Neural cell (in vitro differentiated cells): ENCODE results near the gene CXCL14. TPM values are rescaled to one million over a fixed set of nuclear protein-coding genes. Genes with fewer than 3 reads are reported as not detected.

Source experiments
- H2AFZ ChIP-seq: fragments of 200-600, 300-800 bp; sonication (generic), shearing (Covaris generic); 2 replicates; pipeline ENCODE4 v1.6.0; 2014; ENCODE audit warnings: low read depth, mild to moderate bottlenecking, antibody characterized with exemption, low read length, moderate library complexity
- H3F3A ChIP-seq: fragments of 200-600 bp; shearing (Covaris generic); 2 replicates; pipeline ENCODE4 v1.6.1; 2016; ENCODE audit warnings: mild to moderate bottlenecking, moderate library complexity, mixed read lengths, antibody characterized with exemption, low read length; ENCODE audit not compliant: insufficient read depth, poor library complexity, severe bottlenecking
- H3K27ac ChIP-seq: fragments of 200-600, 300-800 bp; sonication (generic), shearing (Covaris generic); 2 replicates; pipeline ENCODE4 v1.5.1; 2014; ENCODE audit warnings: mild to moderate bottlenecking, low read length, moderate library complexity
- H3K27me3 ChIP-seq: fragments of 300-800, 200-600 bp; sonication (generic), shearing (Covaris generic); 2 replicates; pipeline ENCODE4 v1.6.0; 2014; ENCODE audit warnings: mild to moderate bottlenecking, low read depth, low read length, moderate library complexity; ENCODE audit not compliant: insufficient read depth
- H3K36me3 ChIP-seq: fragments of 300-800, 200-600 bp; sonication (generic), shearing (Covaris generic); 2 replicates; pipeline ENCODE4 v1.5.1; 2014; ENCODE audit warnings: mild to moderate bottlenecking, antibody characterized with exemption, low read length, moderate library complexity; ENCODE audit not compliant: insufficient read depth
- H3K4me2 ChIP-seq: fragments of 300-800, 200-600 bp; sonication (generic), shearing (Covaris generic); 2 replicates; pipeline ENCODE4 v1.6.0; 2014; ENCODE audit warnings: mild to moderate bottlenecking, low read length
- H3K4me3 ChIP-seq: fragments of 300-800, 200-600 bp; sonication (generic), shearing (Covaris generic); 2 replicates; pipeline ENCODE4 v1.5.1; 2014; ENCODE audit warnings: mild to moderate bottlenecking, low read length, moderate library complexity
- H3K79me2 ChIP-seq: fragments of 200-600 bp; shearing (Covaris generic); replicated peaks from 2 replicates; pipeline ENCODE4 v1.6.0; 2014; ENCODE audit warnings: mild to moderate bottlenecking, low read length, moderate library complexity; ENCODE audit not compliant: insufficient read depth
- H3K9ac ChIP-seq: fragments of 300-800, 200-600 bp; sonication (generic), shearing (Covaris generic); 2 replicates; pipeline ENCODE4 v1.6.1; 2016; ENCODE audit warnings: mild to moderate bottlenecking, low read length, mixed read lengths
- H3K9me2 ChIP-seq: fragments of 200-600 bp; shearing (Covaris generic); 2 replicates; pipeline ENCODE4 v1.6.1; 2016; ENCODE audit warnings: mild to moderate bottlenecking, low read length, mixed read lengths; ENCODE audit not compliant: insufficient read depth
- H3K9me3 ChIP-seq: fragments of 200-600, 300-800 bp; sonication (generic), shearing (Covaris generic); 2 replicates; pipeline ENCODE4 v1.6.1; 2016; ENCODE audit warnings: mild to moderate bottlenecking, mixed run types, low read length, moderate library complexity, mixed read lengths
- H4K20me1 ChIP-seq: fragments of 200-600 bp; shearing (Covaris generic); 2 replicates; pipeline ENCODE4 v1.6.1; 2016; ENCODE audit warnings: mild to moderate bottlenecking, mixed run types; ENCODE audit not compliant: insufficient read depth
- EP300 ChIP-seq: fragments of 450-650 bp; conservative IDR thresholded peaks from 2 replicates; pipeline ENCODE4 v1.6.1; 2014; ENCODE audit warnings: antibody characterized with exemption, mild to moderate bottlenecking, moderate library complexity; ENCODE audit not compliant: poor library complexity, severe bottlenecking
- EZH2 ChIP-seq: fragments of 200-600, 300-800 bp; shearing (Covaris generic), sonication (generic); IDR thresholded peaks from 2 replicates; pipeline ENCODE4 v1.6.1; 2014; ENCODE audit warnings: antibody characterized with exemption, low read length, borderline replicate concordance, mild to moderate bottlenecking; ENCODE audit not compliant: insufficient read depth, poor library complexity, severe bottlenecking
- MXI1 ChIP-seq: fragments of 450-650 bp; conservative IDR thresholded peaks from 2 replicates; pipeline ENCODE4 v1.6.1; 2014; ENCODE audit warnings: antibody characterized with exemption, mild to moderate bottlenecking; ENCODE audit not compliant: poor library complexity, severe bottlenecking
- POLR2AphosphoS5 ChIP-seq: IDR thresholded peaks from 2 replicates; pipeline ENCODE4 v1.6.1; 2012
- RAD21 ChIP-seq: fragments of 450-650 bp; conservative IDR thresholded peaks from 2 replicates; pipeline ENCODE4 v1.6.1; 2014; ENCODE audit warnings: antibody characterized with exemption, mild to moderate bottlenecking, moderate library complexity
- SMC3 ChIP-seq: fragments of 450-650 bp; conservative IDR thresholded peaks from 2 replicates; pipeline ENCODE4 v1.6.1; 2014; ENCODE audit warnings: antibody characterized with exemption, mild to moderate bottlenecking, moderate library complexity; ENCODE audit not compliant: poor library complexity
- TAF1 ChIP-seq: IDR thresholded peaks from 2 replicates; pipeline ENCODE4 v1.6.1; 2012; ENCODE audit warnings: low read depth
- polyA plus RNA-seq: library from polyadenylated mRNA; depleted of rRNA; stranded (reverse); fragments of >200 nt; gene quantifications from 2 replicates; pipeline ENCODE4 v1.2.3, GENCODE V29; 2014
- TF ChIP-seq, protein P1 (sequence below): fragments of 450-650 bp; IDR thresholded peaks from 2 replicates; pipeline ENCODE4 v1.5.1; 2014; ENCODE audit warnings: antibody characterized with exemption, mild to moderate bottlenecking, moderate library complexity; ENCODE audit not compliant: poor library complexity, severe bottlenecking
- TF ChIP-seq, protein P2 (sequence below): IDR thresholded peaks from 2 replicates; pipeline ENCODE4 v1.6.1; 2012; ENCODE audit warnings: borderline replicate concordance

The CXCL14 gene
- polyA plus RNA-seq, 1 donor from 2014 or later = not detected

DNA sequence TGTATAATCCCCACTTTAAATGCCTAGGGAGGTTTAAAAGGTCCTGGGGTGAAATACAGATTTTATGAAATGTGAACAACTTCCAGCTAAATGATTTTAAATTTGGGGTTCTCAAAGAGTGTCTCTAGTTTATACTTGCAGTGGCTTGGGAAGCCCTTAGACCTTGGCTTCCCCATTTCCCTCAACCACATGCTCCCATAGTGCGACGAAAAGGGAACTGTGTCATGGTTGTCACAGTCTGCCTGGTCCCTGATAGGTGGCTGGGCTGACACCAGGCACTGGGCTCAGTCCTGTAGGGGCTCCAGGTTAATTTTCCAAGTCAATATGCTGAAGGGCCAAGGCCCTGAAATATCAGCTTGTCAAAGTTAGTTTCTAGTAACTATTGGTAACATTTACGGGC, 10.4 kb upstream of the CXCL14 start:
- Histone ChIP-seq H3K27me3 (no peaks in the 10 kb centered on the region), H3K27ac (no peak overlapping the region), H3K9me3 (no peaks in the 10 kb centered on the region), H3K36me3 (no peaks in the 10 kb centered on the region), H3K9ac (no peak overlapping the region), H3F3A (no peaks in the 10 kb centered on the region), H3K9me2 (no peaks in the 10 kb centered on the region), H4K20me1 (no peaks in the 10 kb centered on the region), H2AFZ (no peak overlapping the region), H3K4me2 (no peak overlapping the region), H3K79me2 (no peaks in the 10 kb centered on the region), H3K4me3 (no peak overlapping the region)
- TF ChIP-seq RAD21 = no peak
- TF ChIP-seq SMC3 = no peak
- no peak for TF ChIP-seq MXI1
- no peak for TF ChIP-seq EP300
- TF ChIP-seq, protein P1, sequence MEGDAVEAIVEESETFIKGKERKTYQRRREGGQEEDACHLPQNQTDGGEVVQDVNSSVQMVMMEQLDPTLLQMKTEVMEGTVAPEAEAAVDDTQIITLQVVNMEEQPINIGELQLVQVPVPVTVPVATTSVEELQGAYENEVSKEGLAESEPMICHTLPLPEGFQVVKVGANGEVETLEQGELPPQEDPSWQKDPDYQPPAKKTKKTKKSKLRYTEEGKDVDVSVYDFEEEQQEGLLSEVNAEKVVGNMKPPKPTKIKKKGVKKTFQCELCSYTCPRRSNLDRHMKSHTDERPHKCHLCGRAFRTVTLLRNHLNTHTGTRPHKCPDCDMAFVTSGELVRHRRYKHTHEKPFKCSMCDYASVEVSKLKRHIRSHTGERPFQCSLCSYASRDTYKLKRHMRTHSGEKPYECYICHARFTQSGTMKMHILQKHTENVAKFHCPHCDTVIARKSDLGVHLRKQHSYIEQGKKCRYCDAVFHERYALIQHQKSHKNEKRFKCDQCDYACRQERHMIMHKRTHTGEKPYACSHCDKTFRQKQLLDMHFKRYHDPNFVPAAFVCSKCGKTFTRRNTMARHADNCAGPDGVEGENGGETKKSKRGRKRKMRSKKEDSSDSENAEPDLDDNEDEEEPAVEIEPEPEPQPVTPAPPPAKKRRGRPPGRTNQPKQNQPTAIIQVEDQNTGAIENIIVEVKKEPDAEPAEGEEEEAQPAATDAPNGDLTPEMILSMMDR = no peak
- TF ChIP-seq EZH2 = no peak
- TF ChIP-seq, protein P2, sequence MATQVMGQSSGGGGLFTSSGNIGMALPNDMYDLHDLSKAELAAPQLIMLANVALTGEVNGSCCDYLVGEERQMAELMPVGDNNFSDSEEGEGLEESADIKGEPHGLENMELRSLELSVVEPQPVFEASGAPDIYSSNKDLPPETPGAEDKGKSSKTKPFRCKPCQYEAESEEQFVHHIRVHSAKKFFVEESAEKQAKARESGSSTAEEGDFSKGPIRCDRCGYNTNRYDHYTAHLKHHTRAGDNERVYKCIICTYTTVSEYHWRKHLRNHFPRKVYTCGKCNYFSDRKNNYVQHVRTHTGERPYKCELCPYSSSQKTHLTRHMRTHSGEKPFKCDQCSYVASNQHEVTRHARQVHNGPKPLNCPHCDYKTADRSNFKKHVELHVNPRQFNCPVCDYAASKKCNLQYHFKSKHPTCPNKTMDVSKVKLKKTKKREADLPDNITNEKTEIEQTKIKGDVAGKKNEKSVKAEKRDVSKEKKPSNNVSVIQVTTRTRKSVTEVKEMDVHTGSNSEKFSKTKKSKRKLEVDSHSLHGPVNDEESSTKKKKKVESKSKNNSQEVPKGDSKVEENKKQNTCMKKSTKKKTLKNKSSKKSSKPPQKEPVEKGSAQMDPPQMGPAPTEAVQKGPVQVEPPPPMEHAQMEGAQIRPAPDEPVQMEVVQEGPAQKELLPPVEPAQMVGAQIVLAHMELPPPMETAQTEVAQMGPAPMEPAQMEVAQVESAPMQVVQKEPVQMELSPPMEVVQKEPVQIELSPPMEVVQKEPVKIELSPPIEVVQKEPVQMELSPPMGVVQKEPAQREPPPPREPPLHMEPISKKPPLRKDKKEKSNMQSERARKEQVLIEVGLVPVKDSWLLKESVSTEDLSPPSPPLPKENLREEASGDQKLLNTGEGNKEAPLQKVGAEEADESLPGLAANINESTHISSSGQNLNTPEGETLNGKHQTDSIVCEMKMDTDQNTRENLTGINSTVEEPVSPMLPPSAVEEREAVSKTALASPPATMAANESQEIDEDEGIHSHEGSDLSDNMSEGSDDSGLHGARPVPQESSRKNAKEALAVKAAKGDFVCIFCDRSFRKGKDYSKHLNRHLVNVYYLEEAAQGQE = no peak
- TF ChIP-seq POLR2AphosphoS5 = no peak
- no peak for TF ChIP-seq TAF1

DNA sequence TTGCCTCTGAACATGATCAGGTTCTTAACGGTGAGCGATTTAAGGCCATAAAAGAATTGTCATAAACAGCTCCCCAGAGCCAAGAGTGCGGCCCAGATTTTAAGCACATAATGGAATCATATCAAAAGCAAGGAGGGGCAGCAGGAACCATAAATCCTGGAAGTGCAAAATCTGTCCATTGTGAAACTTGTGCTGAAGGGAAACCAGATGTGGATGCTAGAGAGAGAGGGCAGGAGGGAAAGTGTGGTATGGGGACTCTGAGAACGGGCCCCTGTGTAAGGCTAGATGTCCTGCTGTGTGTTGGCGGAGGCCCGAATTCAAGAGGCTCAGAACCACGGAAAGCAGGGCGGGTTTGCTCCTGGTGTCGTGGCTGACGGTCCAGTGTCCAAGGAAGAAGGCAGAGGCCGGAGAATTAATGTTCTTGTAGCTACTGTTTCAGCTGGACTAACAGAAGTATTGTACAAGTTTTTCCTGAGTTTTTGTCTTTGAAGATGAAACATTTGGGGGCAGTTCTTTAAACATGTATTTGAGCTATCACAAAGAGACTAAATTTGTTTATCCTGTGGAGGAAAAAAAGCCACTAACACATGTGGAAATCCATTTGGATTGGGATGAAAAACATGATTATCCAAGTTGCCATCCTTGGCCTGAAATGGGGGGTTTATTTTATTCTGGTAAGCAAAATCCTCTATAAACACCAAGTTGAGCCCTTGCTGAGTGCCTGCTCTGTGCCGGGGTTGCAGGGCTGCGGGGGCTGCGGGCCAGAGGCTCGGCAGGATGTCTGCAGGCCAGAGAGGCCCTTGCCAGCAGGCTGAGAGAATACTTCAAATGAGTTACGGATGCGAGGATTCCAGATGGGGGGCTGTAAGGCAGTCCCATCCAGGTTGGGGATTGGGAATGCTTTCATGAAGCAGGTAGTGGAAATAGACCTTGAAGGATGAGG, 9.2 kb upstream of the CXCL14 start:
- no peaks in the 10 kb centered on the region for H3K9me3 ChIP-seq
- no peak overlapping the region for H2AFZ ChIP-seq
- H4K20me1 ChIP-seq = no peaks in the 10 kb centered on the region
- no peak overlapping the region for H3K9ac ChIP-seq
- H3K79me2 ChIP-seq = no peaks in the 10 kb centered on the region
- H3K27me3 ChIP-seq = no peaks in the 10 kb centered on the region
- no peak overlapping the region for H3K27ac ChIP-seq
- H3K36me3 ChIP-seq = no peaks in the 10 kb centered on the region
- TF ChIP-seq SMC3 (no peak), TAF1 (no peak), MXI1 (no peak), RAD21 (no peak), EP300 (no peak), POLR2AphosphoS5 (no peak), EZH2 (no peak)
- TF ChIP-seq, protein P2 = no peak
- TF ChIP-seq, protein P1 = no peak
- H3K9me2 ChIP-seq = no peaks in the 10 kb centered on the region
- no peak overlapping the region for H3K4me2 ChIP-seq
- H3F3A ChIP-seq = no peaks in the 10 kb centered on the region
- no peak overlapping the region for H3K4me3 ChIP-seq
